NCI-H82 treated with DMSO at 0.1 percent for 48 hours (cell line): ENCODE data around the gene CHCHD6.

Experiments used
- DNase-seq: peaks from one replicate; lab custom pipeline; 2025; ENCODE audit not compliant: unreplicated experiment; lab: John Stamatoyannopoulos, UW

Gene CHCHD6

GRCh38 chr3:126704494-126705214 lies 614 bp downstream of the CHCHD6 start:
- DNase-seq: no peak

DNA sequence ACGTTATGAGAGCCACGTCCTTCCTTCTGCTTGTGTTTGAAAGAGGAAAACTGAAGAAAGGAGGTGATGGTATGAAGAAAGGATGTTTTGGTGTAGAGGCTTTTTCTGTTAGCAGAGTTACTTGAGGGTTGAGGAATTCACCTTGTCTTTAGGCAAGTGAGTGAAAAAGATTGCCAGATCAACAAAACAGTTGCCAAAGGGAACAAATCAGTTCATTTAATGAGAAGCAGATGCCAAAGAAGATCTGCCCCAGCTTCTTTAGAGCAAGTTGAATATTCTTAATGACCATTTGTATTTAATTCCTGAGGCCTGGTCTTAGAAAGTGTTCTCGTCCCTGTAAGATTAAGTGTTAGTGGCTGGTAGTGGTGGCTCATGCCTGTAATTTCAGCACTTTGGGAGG lies 2.6 kb downstream of the CHCHD6 start:
- DNase-seq: no peak

- no peak for DNase-seq
These were observed 7.2 kb downstream of the CHCHD6 start for GRCh38 chr3:126711121-126711760.

- DNase-seq: no peak
These were observed 9.2 kb downstream of the CHCHD6 start for GRCh38 chr3:126713199-126713598.

DNA sequence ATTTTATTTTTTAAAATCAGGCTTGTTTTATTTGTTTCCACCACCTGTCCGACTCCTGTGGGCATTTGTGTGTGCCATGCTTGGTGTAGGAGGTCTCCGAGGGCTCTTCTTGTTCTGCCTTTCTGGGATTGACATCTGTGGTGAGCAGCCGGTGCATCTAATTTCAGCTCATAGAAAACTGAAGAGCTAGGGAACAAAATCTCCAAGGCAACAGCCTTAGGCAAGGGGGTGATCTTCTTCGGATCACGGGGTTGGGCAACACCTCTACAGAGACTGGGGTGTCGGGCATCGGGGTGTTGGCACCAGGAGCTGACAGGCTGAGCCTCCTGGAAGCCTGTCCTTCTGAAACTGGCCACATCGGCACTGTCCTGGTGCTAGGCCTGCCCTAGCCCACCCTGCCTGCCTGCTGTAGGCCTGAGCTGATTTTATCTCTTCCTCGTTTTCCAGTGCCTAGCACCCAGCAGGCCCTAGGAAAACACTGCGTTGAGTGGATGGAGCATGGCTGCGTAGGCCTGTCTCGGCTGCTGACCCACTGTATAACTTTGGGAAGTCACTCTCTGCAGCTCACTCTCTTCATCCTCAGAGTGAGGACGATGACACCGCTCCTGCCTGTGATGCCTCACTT lies 10.3 kb downstream of the CHCHD6 start:
- DNase-seq: no peak

DNA sequence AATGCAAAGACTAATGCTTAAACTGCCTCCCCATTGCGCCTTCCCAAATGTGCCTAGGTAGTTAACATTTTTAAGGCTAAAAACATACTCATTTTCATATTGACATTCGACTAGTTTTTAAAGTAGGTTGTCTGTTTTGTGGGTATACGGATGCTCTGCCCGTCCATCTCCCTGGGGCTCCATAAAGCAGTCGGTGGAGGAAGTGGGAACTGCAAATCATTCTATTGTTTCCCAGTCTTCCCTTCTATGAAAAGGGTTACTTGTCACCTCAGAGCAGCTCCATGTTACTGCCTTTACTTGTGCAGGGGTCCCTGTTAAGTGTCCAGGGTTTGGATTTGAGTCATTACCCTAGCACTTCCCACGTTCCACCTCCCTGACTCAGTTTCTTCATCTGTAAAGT lies 10.9 kb downstream of the CHCHD6 start:
- DNase-seq: no peak

DNA sequence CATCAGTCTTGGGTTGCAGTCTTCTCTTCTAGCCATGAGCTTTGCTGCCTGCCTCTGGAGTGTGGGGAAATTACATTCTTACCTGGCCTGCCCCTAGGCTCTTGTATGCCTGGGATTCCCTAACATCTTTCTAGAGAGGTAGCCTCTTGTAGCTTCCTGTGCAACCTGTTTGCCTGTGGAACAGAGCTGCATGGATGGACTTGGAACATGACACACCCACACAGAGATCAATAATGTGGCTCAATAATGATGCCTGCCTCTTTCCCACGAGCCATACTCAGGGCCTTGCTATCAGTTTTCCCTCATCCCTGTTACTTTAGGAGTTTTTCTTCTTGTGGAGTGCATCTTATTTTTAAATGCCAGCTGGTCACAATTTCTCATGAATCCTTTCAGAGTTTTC lies 11.4 kb downstream of the CHCHD6 start:
- DNase-seq: no peak

- DNase-seq: no peak
These were observed 12.0 kb downstream of the CHCHD6 start for GRCh38 chr3:126716057-126716456.

DNA sequence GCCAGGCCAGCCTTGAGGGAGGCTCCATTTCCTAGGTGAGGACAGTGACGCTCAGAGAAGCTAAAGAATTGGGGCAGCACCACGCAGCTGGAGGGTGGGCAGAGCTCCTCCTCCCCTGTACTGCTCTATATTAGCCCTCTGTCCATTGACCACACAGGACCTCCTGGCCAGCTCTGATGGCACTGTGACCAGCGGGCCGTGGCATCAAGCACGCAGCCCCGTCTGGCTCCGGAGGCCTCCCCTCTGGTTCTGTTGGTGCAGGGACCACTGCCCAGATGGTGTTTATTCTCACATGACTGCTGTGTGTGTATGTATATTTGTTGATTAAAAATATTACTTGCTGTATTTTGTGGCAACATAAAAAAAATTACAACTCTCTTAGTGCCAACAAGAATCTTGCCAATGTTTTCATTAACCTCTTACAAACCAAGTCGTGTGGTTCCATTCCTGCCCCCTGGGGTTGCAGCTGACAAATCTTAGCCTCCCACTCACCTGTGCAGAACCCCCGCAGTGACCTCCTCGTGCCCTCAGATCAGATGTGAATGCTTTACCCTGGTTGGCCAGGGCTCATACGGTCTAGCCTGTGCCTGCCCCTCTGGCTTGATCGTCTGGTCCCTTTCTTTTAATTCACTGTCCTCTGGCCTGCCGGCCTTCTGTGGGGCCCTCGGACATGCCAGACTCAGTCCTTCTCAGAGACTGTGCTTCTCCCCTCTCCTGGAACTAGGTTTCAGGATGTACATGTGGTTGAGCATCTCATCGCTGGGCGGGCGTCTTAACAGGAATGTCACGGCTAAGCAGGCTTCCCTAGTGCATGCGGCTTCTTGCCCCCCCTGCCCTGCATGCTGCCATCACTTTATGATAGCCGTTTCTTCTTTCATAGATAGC lies 14.8 kb downstream of the CHCHD6 start:
- no peak for DNase-seq

DNA sequence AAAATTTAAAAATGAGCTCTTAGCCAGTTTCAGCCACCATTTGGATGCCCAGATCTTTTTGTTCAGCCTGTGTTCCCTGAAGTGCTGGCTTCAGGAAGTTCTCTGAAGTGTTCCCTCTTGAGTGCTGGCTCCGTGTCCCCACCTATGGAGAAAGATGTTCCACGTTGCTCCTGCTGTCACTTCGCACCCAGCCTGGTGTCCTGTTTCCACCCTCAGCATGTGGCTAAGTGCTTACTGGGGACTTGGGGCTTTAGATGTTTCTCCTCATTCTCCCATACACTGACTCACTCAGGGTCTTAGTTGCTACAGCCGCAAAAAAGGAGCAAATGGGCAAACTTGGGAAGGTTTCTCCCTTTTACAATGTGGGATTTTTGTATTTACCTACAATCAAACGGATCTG lies 16.6 kb downstream of the CHCHD6 start:
- DNase-seq: no peak

GRCh38 chr3:126721246-126721645 lies 17.2 kb downstream of the CHCHD6 start:
- no peak for DNase-seq

GRCh38 chr3:126723237-126723636 lies 19.2 kb downstream of the CHCHD6 start:
- DNase-seq: no peak

- no peak for DNase-seq
These were observed 19.8 kb downstream of the CHCHD6 start for GRCh38 chr3:126723801-126724200.

GRCh38 chr3:126728680-126729079 lies 24.6 kb downstream of the CHCHD6 start:
- DNase-seq: no peak

- DNase-seq: no peak
These were observed 26.3 kb downstream of the CHCHD6 start for GRCh38 chr3:126730376-126730775.

DNA sequence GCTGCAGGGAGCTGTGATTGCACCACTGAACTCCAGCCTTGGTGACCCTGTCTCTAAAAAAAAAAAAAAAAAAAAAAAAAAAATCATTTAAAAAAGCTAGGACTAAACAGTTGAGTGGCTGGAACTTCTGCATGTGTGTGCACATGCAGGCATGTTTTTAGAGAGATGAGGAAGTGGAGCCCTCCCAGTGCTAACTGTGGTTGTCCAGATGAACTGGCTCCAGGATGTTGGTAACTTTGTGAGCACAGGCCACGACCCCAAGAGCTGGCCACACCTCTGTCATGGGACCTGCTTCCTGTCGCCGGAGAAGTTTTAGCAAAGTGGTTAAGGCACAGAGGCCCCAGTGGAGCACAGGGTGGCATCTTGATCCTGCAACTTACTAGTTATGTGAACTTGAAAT lies 27.0 kb downstream of the CHCHD6 start:
- no peak for DNase-seq

- no peak for DNase-seq
These were observed 28.4 kb downstream of the CHCHD6 start for GRCh38 chr3:126732281-126733060.

DNA sequence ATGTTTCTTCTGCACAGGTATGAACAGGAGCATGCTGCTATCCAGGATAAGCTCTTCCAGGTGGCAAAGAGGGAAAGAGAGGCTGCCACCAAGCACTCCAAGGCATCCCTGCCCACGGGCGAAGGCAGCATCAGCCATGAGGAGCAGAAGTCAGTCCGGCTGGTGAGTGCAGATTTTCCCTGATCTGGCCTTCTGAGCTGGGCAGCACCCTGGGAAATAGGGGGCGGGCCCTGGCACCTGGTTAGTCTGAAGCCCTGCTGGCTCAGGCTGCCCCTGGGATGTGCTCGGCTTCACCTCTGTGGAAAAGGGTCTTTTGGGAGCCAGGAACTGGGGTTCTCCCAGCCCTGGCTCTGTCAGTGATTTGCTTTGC lies 29.0 kb downstream of the CHCHD6 start:
- DNase-seq: no peak

DNA sequence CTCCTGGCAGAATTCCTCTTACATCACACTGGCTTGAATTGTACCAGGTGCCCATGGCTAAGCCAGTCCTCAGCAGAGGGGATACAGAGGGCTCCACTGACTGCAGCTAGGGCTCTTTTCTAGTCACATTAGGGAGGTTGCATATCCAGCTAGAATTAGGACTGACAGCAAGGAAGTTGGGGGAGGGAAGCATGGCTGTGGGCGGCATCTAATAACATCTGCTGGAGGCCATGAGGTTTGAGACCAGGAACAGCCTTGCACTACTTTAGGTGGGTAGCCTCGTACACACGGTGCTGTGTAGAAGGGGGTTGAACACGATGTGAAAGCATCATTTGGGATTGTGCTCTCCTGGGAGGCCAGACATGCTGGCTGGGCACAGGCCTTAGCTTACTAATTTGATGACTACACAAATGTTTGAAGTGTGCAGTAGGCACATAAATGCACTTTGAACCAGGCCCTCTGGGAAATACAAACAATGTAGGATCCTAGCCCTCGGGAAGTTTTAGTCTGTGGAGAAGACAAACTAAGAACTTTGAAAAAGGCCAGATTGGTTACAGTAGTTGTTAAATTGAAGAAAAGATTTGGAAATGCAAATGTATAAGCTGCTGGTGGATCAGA lies 30.2 kb downstream of the CHCHD6 start:
- DNase-seq: no peak

- no peak for DNase-seq
These were observed 33.5 kb downstream of the CHCHD6 start for GRCh38 chr3:126737527-126737926.
